HUES6 (cell line): ENCODE results near the gene WDR3.
"Not testable (repeated sequence)": the region's sequence is repeated elsewhere in the genome, so short reads cannot be mapped to it uniquely, and the experiment has no call there.

Experiments
- H3K27ac ChIP-seq: 2 replicates; pipeline ENCODE4 v1.7.0; 2013; ENCODE audit warnings: low read depth, mild to moderate bottlenecking, low read length, inconsistent platforms
- H3K27me3 ChIP-seq: 2 replicates; pipeline ENCODE4 v1.6.1; 2013; ENCODE audit warnings: low read length; ENCODE audit not compliant: control insufficient read depth, insufficient read depth
- H3K36me3 ChIP-seq: 2 replicates; pipeline ENCODE4 v1.6.1; 2013; ENCODE audit warnings: low read length; ENCODE audit not compliant: control insufficient read depth, insufficient read depth
- H3K4me1 ChIP-seq: 2 replicates; pipeline ENCODE4 v1.6.1; 2013; ENCODE audit warnings: low read length; ENCODE audit not compliant: control insufficient read depth, insufficient read depth
- H3K4me3 ChIP-seq: 2 replicates; pipeline ENCODE4 v1.5.1; 2013; ENCODE audit warnings: low read depth, low read length
- H3K9ac ChIP-seq: one replicate; pipeline ENCODE4 v1.6.1; 2013; ENCODE audit warnings: mild to moderate bottlenecking, low read length
- H3K9me3 ChIP-seq: 2 replicates; pipeline ENCODE4 v1.6.1; 2013; ENCODE audit warnings: low read depth, low read length; ENCODE audit not compliant: control insufficient read depth, insufficient read depth

WDR3 gene

GRCh38 chr1:117905019-117905418, 24.5 kb upstream of the WDR3 start:
- Histone ChIP-seq H3K27me3 (no peaks in the 10 kb centered on the region), H3K9me3 (no peaks in the 10 kb centered on the region), H3K27ac (no peak overlapping the region), H3K9ac (no peak overlapping the region), H3K4me1 (no peaks in the 10 kb centered on the region), H3K36me3 (peaks cover 29% of the 10 kb centered on the region), H3K4me3 (no peak overlapping the region)

GRCh38 chr1:117911051-117911450, 18.5 kb upstream of the WDR3 start:
- H3K9me3 ChIP-seq: no peaks in the 10 kb centered on the region
- H3K4me1 ChIP-seq: no peaks in the 10 kb centered on the region
- no peak overlapping the region for H3K27ac ChIP-seq
- no peak overlapping the region for H3K4me3 ChIP-seq
- no peaks in the 10 kb centered on the region for H3K27me3 ChIP-seq
- H3K9ac ChIP-seq: no peak overlapping the region
- H3K36me3 ChIP-seq: peaks cover 39% of the 10 kb centered on the region

GRCh38 chr1:117919376-117919775, 10.2 kb upstream of the WDR3 start:
- no peak overlapping the region for H3K4me3 ChIP-seq
- H3K9ac ChIP-seq: no peak overlapping the region
- no peaks in the 10 kb centered on the region for H3K4me1 ChIP-seq
- peaks cover 44% of the 10 kb centered on the region for H3K36me3 ChIP-seq
- H3K27ac ChIP-seq: no peak overlapping the region
- H3K27me3 ChIP-seq: no peaks in the 10 kb centered on the region
- 0 out of 2 replicates have a peak, but pooled peaks cover 2% of the 10 kb centered on the region for H3K9me3 ChIP-seq

- Histone ChIP-seq H3K9me3 (peaks cover 2% of the 10 kb centered on the region; the same call in 1 of the 2 replicates), H3K4me3 (no peak overlapping the region), H3K36me3 (peaks cover 30% of the 10 kb centered on the region), H3K27me3 (no peaks in the 10 kb centered on the region), H3K9ac (no peak overlapping the region), H3K4me1 (no peaks in the 10 kb centered on the region), H3K27ac (no peak overlapping the region)
These were observed 7.5 kb upstream of the WDR3 start for GRCh38 chr1:117921991-117922390.

- H3K9me3 ChIP-seq, H3K4me1 ChIP-seq, H3K9ac ChIP-seq, H3K27ac ChIP-seq, H3K4me3 ChIP-seq, H3K27me3 ChIP-seq: not testable (repeated sequence)
- peaks cover 23% of the 10 kb centered on the region for H3K36me3 ChIP-seq
These were observed 6.8 kb upstream of the WDR3 start for GRCh38 chr1:117922717-117923116.

- Histone ChIP-seq H3K27me3 (no peaks in the 10 kb centered on the region), H3K4me3 (no peak overlapping the region), H3K36me3 (peaks cover 4% of the 10 kb centered on the region; the same call in 1 of the 2 replicates), H3K9me3 (peaks cover 2% of the 10 kb centered on the region; the same call in 1 of the 2 replicates), H3K9ac (no peak overlapping the region), H3K4me1 (peaks cover 8% of the 10 kb centered on the region), H3K27ac (no peak overlapping the region)
These were observed 3.6 kb upstream of the WDR3 start for GRCh38 chr1:117925981-117926380.

GRCh38 chr1:117928881-117929342, 627 bp upstream of the WDR3 start:
- peaks cover 10% of the 10 kb centered on the region for H3K4me1 ChIP-seq
- no peaks in the 10 kb centered on the region; the same call in 1 of the 2 replicates for H3K9me3 ChIP-seq
- H3K4me3 ChIP-seq: peak overlapping the region; percentile 100
- peak overlapping the region; percentile 96 for H3K9ac ChIP-seq
- H3K27me3 ChIP-seq: no peaks in the 10 kb centered on the region
- H3K27ac ChIP-seq: no peak overlapping the region
- peaks cover 11% of the 10 kb centered on the region; the same call in 1 of the 2 replicates for H3K36me3 ChIP-seq

- Histone ChIP-seq H3K4me1 (peaks cover 10% of the 10 kb centered on the region), H3K36me3 (peaks cover 19% of the 10 kb centered on the region), H3K9ac (peak overlapping the region; percentile 96), H3K9me3 (no peaks in the 10 kb centered on the region), H3K27me3 (no peaks in the 10 kb centered on the region), H3K4me3 (peak overlapping the region; percentile 100), H3K27ac (peak overlapping the region; percentile 9; the same call in 1 of the 2 replicates)
These were observed 571 bp downstream of the WDR3 start for GRCh38 chr1:117930173-117930447.

GRCh38 chr1:117930484-117930883, 945 bp downstream of the WDR3 start:
- peak overlapping the region; percentile 96 for H3K9ac ChIP-seq
- no peaks in the 10 kb centered on the region for H3K27me3 ChIP-seq
- peaks cover 22% of the 10 kb centered on the region for H3K36me3 ChIP-seq
- peak overlapping the region; percentile 100 for H3K4me3 ChIP-seq
- peaks cover 10% of the 10 kb centered on the region for H3K4me1 ChIP-seq
- no peak overlapping the region for H3K27ac ChIP-seq
- no peaks in the 10 kb centered on the region for H3K9me3 ChIP-seq

GRCh38 chr1:117932576-117932975, 3.0 kb downstream of the WDR3 start:
- Histone ChIP-seq H3K9ac (no peak overlapping the region), H3K27me3 (no peaks in the 10 kb centered on the region), H3K4me1 (peaks cover 10% of the 10 kb centered on the region), H3K27ac (no peak overlapping the region), H3K9me3 (no peaks in the 10 kb centered on the region), H3K36me3 (peaks cover 41% of the 10 kb centered on the region), H3K4me3 (no peak overlapping the region)

- no peaks in the 10 kb centered on the region for H3K9me3 ChIP-seq
- H3K36me3 ChIP-seq: peaks cover 53% of the 10 kb centered on the region
- H3K4me1 ChIP-seq: peaks cover 6% of the 10 kb centered on the region
- no peak overlapping the region for H3K9ac ChIP-seq
- no peak overlapping the region for H3K27ac ChIP-seq
- no peak overlapping the region for H3K4me3 ChIP-seq
- H3K27me3 ChIP-seq: no peaks in the 10 kb centered on the region
These were observed 4.2 kb downstream of the WDR3 start for GRCh38 chr1:117933769-117934168.

GRCh38 chr1:117942293-117942692, 12.8 kb downstream of the WDR3 start:
- no peak overlapping the region for H3K9ac ChIP-seq
- H3K4me3 ChIP-seq: no peak overlapping the region
- H3K9me3 ChIP-seq: no peaks in the 10 kb centered on the region
- no peaks in the 10 kb centered on the region for H3K27me3 ChIP-seq
- H3K27ac ChIP-seq: no peak overlapping the region
- H3K4me1 ChIP-seq: no peaks in the 10 kb centered on the region
- H3K36me3 ChIP-seq: peaks cover 97% of the 10 kb centered on the region
